ENCODE measurements around the gene ETFA.

ETFA gene

GRCh38 chr15:76203346-76204108 is 107.7 kb downstream of the ETFA start:
- Histone ChIP-seq H3K9me3 (no peaks in the 10 kb centered on the region), H3K4me1 (peaks cover 4% of the 10 kb centered on the region; the same call in 1 of the 2 replicates), H3K4me3 (ENCODE audit: low read depth, low read length) (no peak overlapping the region), H3K27me3 (no peaks in the 10 kb centered on the region), H3K36me3 (peaks cover 5% of the 10 kb centered on the region)
- no peak for DNase-seq
- TF ChIP-seq CTCF (IDR thresholded peaks at IDR 0.05; ENCODE audit: low read depth, low read length), result no peak

- no peaks in the 10 kb centered on the region for H3K9me3 ChIP-seq
- no peak overlapping the region for H3K4me3 ChIP-seq (ENCODE audit: low read depth, low read length)
- peaks cover 9% of the 10 kb centered on the region for H3K4me1 ChIP-seq
- H3K27me3 ChIP-seq, result no peaks in the 10 kb centered on the region
- TF ChIP-seq CTCF (IDR thresholded peaks at IDR 0.05; ENCODE audit: low read depth, low read length), result no peak
- no peak for DNase-seq
- peaks cover 5% of the 10 kb centered on the region for H3K36me3 ChIP-seq
Observed at GRCh38 chr15:76201536-76202255, 109.6 kb downstream of the ETFA start.

- TF ChIP-seq CTCF (IDR thresholded peaks at IDR 0.05; ENCODE audit: low read depth, low read length), result no peak
- no peaks in the 10 kb centered on the region for H3K9me3 ChIP-seq
- no peak overlapping the region for H3K4me3 ChIP-seq (ENCODE audit: low read depth, low read length)
- no peak for DNase-seq
- no peaks in the 10 kb centered on the region for H3K27me3 ChIP-seq
- peaks cover 13% of the 10 kb centered on the region for H3K4me1 ChIP-seq
- H3K36me3 ChIP-seq, result no peaks in the 10 kb centered on the region; the same call in 1 of the 2 replicates
Observed at GRCh38 chr15:76200641-76201105, 110.6 kb downstream of the ETFA start.

GRCh38 chr15:76200083-76200465 is 111.2 kb downstream of the ETFA start:
- Histone ChIP-seq H3K4me1 (peaks cover 13% of the 10 kb centered on the region), H3K9me3 (no peaks in the 10 kb centered on the region), H3K4me3 (ENCODE audit: low read depth, low read length) (no peak overlapping the region), H3K27me3 (no peaks in the 10 kb centered on the region), H3K36me3 (no peaks in the 10 kb centered on the region)
- no peak for TF ChIP-seq CTCF (IDR thresholded peaks at IDR 0.05; ENCODE audit: low read depth, low read length)
- no peak for DNase-seq

- Histone ChIP-seq H3K27me3 (no peaks in the 10 kb centered on the region), H3K4me3 (ENCODE audit: low read depth, low read length) (no peak overlapping the region), H3K36me3 (no peaks in the 10 kb centered on the region), H3K4me1 (peaks cover 13% of the 10 kb centered on the region), H3K9me3 (no peaks in the 10 kb centered on the region)
- no peak for DNase-seq
- no peak for TF ChIP-seq CTCF (IDR thresholded peaks at IDR 0.05; ENCODE audit: low read depth, low read length)
Observed at GRCh38 chr15:76199106-76200082, 111.9 kb downstream of the ETFA start.

All from BE2C (cell line).